NCI-H69 (cell line): Measurements from ENCODE around the gene CCL15.
A peak's percentile ranks its signal among the peaks of the same experiment; 100 is the strongest.

Experiments
- DNase-seq: peaks from one replicate; lab custom pipeline; 2025; lab: John Stamatoyannopoulos, UW

The CCL15 gene

GRCh38 chr17:35991075-35991474 is 10.3 kb downstream of the CCL15 start:
- no peak for DNase-seq

GRCh38 chr17:35988164-35988563 is 13.2 kb downstream of the CCL15 start:
- DNase-seq: no peak

- no peak for DNase-seq
Observed at GRCh38 chr17:35986643-35987042, 14.7 kb downstream of the CCL15 start, which contains the start of gene CCL14. Gene CCL14 (minus strand): TSS chr17:35986729. CDS start chr17:35986649, 80 bp downstream.

DNA sequence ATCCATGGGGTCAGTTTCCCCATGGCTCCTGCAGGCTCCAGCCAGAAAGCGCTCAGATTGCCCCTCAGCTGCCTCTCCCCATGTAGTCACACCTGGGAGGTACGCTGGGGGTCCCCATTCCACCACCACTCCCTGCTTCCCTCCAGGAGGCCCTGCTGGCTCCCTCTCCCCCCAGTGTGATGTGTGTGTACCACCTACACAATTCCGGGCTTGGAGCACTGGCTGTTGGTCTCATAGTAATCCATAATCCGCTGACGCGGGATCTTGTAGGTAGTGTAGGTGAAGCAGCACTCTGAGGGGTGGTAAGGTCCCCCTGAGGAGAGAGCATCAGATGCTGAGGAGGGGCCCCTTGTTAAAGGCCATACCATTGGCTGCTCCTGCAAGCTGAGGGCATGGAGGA is 17.2 kb downstream of the CCL15 start:
- no peak for DNase-seq

DNA sequence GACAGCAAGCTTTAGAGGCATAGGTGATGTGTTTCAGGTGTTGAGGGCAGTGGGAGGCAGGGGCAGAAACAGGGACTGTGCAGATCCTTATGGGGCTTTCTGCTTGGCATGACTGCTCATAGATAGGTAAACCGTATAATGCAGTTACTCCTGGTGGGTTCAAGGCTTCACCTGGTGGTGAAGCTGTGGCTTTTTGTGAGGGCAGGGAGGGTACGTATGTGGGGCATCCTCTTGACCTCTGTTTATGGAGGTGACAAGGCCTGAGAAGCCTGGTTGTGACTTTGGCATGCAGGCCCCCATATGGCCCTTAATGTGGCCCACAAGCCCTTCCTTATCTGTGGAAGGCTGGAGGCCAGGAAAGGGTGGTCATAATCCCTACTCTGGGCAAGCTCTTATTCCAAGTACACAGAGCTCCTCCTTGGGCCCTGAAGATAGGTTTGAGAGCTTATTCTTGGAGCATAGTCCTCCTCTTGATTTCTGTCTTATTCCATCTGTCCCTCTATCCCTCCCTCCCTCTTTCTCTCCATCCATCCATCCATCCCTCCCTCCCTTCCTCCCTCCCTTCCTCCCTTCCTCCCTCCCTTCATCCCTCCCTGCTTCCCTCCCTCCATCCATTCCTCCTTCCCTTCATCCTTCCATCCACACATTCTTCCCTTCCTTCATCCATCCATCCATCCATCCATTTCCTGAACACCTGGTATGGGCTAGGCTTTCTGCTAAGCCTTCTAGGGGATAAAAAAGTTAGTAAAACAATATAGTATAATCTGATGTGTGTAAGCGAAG is 18.8 kb downstream of the CCL15 start:
- DNase-seq: no peak

DNA sequence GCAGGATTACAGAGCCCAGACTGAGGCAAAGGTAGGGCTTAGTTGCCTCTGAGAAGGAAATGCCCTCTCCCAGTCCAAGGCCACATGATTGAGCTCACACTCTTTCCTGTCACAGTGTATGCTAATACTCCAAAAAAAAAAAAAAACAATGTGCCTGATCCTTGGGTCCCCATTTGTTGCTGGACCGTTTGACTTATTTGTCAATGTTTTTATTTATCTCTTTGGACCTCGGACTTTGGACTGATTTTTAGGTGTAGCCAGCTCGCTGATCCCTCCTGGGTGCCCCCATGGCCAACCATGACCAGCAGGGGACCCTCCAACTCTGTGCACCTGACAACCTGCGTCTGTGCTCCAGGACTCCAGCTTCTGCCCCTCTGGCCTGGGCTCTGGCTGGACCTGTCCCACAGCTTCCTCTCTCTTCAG is 19.4 kb downstream of the CCL15 start:
- no peak for DNase-seq

DNA sequence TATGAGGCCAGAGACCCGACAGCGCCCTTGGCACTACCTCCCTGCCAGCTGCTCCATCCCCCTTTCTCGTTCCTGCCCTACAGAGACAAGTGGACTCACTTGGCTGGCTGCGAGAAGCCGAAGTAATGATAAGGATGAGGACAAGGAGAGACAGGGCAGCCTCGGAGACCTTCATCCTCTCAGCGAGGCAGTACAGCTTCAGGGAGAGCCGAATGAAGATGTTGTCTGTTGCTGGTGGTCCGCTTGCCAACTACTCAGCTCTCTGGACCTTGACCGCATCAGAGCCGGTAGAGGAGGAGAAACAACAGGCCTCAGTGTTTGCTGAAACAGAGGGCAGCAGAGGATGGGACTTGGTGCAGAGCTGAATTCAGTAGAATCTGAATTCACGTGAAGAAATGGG is 20.1 kb downstream of the CCL15 start, which contains the start of gene CCL16:
Gene CCL16, minus strand, starts transcription at position 252 of the 400 bp plus-strand sequence. Its CDS starts 77 bp downstream, at position 175.
- DNase-seq: no peak

DNA sequence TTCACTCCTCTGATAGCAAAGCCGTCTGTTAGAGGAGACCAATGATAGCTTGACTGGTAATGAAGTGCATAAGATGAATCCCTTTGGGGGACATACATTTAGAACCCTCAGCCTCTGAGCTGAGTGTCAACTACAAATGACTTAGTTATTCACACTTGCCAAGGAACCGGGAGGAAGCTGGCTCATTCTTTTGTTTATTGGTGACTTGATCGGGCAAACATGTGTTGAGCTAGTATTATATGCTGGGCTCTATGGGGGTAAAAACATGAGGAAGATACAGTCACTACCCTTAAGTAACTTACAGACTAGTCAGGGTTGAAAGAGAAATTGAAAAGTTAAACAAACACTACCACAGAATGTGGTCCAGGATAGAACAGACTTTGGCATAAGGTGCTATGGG is 23.0 kb downstream of the CCL15 start:
- no peak for DNase-seq

DNA sequence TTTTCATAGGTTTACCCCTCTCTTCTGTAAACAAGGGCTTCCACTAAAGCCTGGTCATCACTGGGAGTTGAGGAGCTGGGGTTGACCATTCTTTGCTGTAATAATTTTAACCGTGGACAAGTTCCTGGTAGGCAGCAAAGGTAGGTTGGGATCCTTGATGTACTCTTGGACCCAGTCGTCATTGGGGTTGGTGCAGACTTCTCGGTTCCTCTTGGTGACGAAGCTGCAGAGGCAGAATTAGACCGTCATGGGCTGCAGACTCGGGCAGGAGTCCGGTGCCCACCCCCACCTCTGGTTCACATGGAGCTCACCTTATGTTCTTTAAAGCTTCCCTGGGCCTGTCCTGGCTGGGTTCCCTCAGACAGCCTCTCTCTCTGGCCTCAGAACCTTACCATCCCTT is 23.8 kb downstream of the CCL15 start:
- no peak for DNase-seq

- no peak for DNase-seq
Observed at GRCh38 chr17:35973333-35974260, 27.8 kb downstream of the CCL15 start.

- DNase-seq: no peak
Observed at GRCh38 chr17:35972945-35973332, 28.4 kb downstream of the CCL15 start.

- no peak for DNase-seq
Observed at GRCh38 chr17:35972535-35972934, 28.8 kb downstream of the CCL15 start.

DNA sequence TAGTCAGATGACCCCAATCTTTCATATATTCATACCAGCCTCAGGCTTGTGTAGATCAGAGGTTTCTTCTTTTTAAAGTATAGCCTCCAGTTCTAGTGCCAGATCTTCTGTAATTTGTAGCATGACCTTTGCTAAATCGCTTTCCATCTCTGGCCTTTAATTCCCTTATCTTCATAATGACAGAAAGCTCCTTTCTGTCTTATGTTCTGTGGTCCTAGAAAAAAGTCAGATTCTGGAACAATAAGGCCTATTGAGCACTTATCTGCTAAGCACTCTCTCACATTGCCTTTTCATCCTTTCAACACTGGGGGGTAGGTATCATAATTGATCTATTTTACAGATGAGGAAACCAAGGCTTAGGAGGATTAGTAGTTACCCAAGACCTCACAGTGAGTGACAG is 29.3 kb downstream of the CCL15 start:
- DNase-seq: no peak

DNA sequence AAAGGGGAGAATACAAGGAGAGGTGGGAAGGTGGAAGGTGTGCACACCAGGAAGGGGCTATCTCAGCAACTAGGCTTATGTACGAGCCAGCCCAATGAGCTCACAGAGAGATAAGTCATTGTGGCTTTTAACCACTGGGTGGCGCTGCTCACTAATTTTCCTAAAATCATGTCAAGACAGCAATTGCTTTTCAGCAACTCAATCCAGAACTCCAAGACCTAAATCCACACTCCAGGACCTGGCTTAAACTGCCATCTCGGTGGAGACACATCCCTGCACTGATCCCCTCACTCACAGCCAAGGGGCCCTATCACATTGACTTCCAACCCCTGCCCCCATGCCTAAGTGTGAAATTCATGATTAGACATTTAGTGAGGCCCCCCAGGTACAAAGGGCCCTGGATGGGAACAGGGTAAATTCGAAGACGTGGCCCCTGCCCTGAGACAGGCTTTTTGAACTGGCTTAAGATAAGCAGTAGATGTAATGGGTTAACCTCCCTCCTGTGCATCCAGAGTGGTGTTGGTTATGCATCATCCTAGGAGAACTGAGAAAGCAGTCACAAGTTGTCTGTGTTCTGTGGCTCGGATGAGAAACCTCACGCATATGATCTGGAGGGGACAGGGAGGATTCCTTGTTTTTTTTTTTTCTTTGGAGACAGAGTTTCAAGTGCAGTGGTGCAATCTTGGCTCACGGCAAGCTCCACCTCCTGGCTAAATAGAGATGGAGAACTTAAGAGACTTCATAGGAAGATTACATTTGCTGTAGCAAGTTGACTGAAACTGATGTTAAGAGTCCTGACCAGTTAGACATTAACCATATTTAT is 31.6 kb downstream of the CCL15 start:
- DNase-seq: peak; percentile 78

DNA sequence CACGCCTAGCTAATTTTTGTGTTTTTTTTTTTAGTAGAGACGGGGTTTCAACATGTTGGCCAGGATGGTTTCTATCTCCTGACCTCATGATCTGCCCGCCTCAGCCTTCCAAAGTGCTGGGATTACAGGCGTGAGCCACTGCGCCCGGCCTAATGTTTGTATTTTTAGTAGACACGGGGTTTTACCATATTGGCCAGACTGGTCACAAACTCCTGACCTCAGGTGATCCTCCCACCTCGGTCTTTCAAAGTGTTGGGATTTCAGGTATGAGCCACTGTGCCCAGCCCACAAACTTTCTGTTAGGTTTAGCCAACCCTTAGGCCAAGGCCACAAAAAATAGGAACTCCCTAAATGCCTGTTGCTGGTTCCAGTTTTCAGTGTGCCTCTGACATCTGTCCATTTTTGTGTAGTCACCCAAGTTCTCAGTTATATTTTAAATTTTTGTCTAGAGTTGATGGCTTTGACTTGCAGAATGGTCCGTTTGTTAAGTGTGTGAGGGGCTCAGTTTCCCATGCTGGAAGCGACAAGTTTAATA is 32.8 kb downstream of the CCL15 start:
- no peak for DNase-seq

DNA sequence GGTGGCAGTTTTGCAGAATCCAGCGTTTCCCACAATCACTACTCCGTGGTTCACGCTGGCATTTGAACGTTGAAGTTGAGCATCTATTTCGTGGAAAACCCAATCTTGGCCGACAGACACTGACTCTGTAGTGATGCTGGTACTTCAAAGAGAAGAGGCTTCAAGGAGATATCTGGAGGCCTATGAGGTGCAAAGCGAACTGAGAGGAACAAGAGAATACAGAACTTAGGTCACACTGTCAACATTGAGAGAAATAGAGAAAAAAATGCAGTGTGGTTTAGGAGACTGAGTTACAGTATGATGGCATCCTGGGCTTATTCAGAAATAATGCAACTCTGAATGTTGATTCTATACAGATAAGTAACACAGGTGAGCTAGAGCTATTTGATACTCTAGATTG is 36.1 kb downstream of the CCL15 start:
- DNase-seq: no peak

DNA sequence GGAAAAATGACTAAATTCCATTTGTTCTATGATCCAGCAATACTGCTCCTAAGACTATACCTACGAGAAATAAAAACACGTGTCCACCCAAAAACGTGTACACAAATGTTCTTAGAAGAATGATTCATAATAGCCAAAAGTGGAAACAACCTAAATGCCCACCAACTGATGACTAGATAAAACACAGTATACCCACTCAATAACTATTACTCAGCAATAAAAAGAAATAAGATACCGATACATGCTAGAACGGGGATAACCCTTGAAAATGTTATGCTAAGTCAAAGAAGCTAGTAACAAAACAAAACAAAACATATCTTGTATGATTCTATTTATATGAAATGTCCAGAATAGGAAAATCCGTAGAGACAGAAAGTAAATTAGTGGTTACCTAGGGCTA is 37.7 kb downstream of the CCL15 start:
- no peak for DNase-seq

GRCh38 chr17:35953720-35954119 is 47.6 kb downstream of the CCL15 start:
- DNase-seq: no peak

- no peak for DNase-seq
Observed at GRCh38 chr17:35949401-35949800, 52.0 kb downstream of the CCL15 start.

- DNase-seq: no peak
Observed at GRCh38 chr17:35948092-35948491, 53.3 kb downstream of the CCL15 start.
